Measurements from ENCODE around the gene PPIE. TPM values are rescaled to one million over a fixed set of nuclear protein-coding genes. Genes with fewer than 3 reads are reported as not detected.
"Not testable (repeated sequence)": the region's sequence is repeated elsewhere in the genome, so short reads cannot be mapped to it uniquely, and the experiment has no call there.

Gene PPIE
- total and polyA plus RNA-seq, 2 of the 4 experiments (the other 2 are of a cell fraction): 40.9 to 68.1 TPM

DNA sequence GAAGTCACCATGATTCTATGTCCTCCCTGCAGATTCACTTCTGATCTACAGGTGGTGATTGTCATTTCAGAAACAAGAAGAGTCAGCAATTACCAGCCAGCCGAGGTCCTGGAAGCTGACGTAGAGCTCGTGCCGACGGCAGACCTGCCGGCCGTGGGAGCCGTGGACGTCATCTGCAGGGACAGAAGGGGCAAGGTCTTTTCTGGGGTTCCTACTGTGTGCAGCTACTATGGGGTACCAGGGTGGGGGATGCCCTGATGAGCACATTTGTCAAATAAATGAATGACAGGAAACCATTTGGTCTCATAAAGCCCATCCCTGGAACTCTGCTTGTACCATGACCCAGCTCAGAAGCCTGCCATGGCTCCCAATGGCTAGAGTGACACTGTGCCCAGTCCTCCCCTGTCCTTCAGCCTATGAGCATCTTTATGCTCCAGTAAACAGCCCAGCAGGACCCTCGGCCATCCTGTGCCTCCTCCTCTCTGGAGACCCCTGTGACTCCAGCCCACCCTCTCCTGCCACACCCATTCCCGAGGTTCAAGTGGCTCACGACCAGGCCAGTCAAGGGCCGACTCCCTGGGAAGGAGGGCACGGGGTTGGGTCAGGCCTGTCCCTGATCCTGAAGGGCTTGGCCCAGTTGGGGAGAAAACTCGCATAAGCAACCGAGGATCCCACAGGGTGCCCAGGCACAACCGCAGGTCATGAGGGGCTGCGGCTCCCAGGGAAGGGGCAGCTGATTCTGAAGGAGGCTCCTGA lies 25.1 kb downstream of the PPIE start:
- intact Hi-C loops (cut with micrococcal nuclease): loop anchor here (5.0 kb wide), 1 partner anchor 241 kb away; no protein-coding TSS in a partner anchor
- H3K18ac ChIP-seq (ENCODE audit: low read depth, low read length); H3K9ac ChIP-seq (ENCODE audit: low read depth, low read length): not testable (repeated sequence)

DNA sequence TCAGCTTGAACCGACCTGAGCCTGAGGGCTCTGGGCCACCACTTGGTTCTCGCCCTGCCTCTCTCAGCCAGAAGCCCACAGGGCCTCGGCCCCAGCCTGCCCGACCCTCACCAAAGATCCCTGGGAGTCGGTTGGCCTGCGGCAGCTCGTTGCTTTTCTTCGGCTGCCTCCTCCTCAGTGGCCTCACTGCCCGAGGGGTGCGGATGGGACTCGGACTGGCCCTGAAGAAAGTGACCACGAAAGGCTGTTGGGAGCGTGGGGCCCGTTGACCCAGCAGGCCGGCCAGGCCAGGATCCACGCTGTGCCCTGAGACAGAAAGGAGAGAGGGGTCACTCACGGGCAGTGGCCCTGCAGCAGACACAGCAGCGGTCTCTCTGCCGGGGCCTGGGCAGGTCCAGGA lies 25.8 kb downstream of the PPIE start:
- H2AFZ ChIP-seq (replicated peaks; ENCODE audit: low read length, poor library complexity); H2BK5ac ChIP-seq (ENCODE audit: low read depth, low read length, poor library complexity, severe bottlenecking); H3K9me3 ChIP-seq (ENCODE audit: control insufficient read depth, insufficient read depth, low read length); dilution Hi-C loops (cut with HindIII; ENCODE audit: low sequenced_read_pairs, unreplicated experiment); H3K27me3 ChIP-seq (ENCODE audit: control insufficient read depth, insufficient read depth, low read length); H3K56ac ChIP-seq (ENCODE audit: extremely low read depth, insufficient read depth, low read length); DNase-seq; ATAC-seq (ENCODE audit: low read depth); H3K9me1 ChIP-seq (ENCODE audit: insufficient read depth, low read length); H4K5ac ChIP-seq (ENCODE audit: low read depth, low read length); H4K91ac ChIP-seq (ENCODE audit: insufficient read depth, low read depth, low read length); H2BK20ac ChIP-seq (ENCODE audit: low read depth, low read length); H3K27ac ChIP-seq (ENCODE audit: insufficient read depth, low read length); CTCF ChIA-PET; POLR2A ChIA-PET (ENCODE audit: unreplicated experiment); H3K36me3 ChIP-seq (ENCODE audit: control insufficient read depth, insufficient read depth, low read length); H3K4ac ChIP-seq (ENCODE audit: low read depth, low read length); H3K18ac ChIP-seq (ENCODE audit: low read depth, low read length); H3K4me2 ChIP-seq (ENCODE audit: low read depth, low read length); H4K8ac ChIP-seq (ENCODE audit: low read depth in 2 of 2, low read length in 2 of 2); H3K4me3 ChIP-seq (ENCODE audit: insufficient read depth, low read depth, low read length); H4K20me1 ChIP-seq (ENCODE audit: insufficient read depth, low read length); H2AK5ac ChIP-seq (ENCODE audit: low read depth, low read length); H3K9ac ChIP-seq (ENCODE audit: low read depth, low read length); H3K4me1 ChIP-seq (ENCODE audit: control insufficient read depth, insufficient read depth, low read length); H2BK15ac ChIP-seq (ENCODE audit: low read depth, low read length); H2BK120ac ChIP-seq (ENCODE audit: low read depth, low read length); H3K23ac ChIP-seq (ENCODE audit: low read depth, low read length); H3K14ac ChIP-seq (replicated peaks; ENCODE audit: low read depth, low read length); H3K79me1 ChIP-seq (ENCODE audit: low read depth in 1 of 2, low read length in 2 of 2); H2AK9ac ChIP-seq (replicated peaks; ENCODE audit: low read depth, low read length, poor library complexity); in situ Hi-C loops (cut with MboI; ENCODE audit: low sequenced_read_pairs); BruUV-seq (replicated peaks): not testable (repeated sequence)
- intact Hi-C loops (cut with micrococcal nuclease): loop anchor here (5.0 kb wide), 1 partner anchor 242 kb away; no protein-coding TSS in a partner anchor
- no CpG with 5 or more reads among the region's 19 CpGs for WGBS, 2 experiments (ENCODE audit: extremely low coverage in 2 of 2, insufficient read length in 1 of 2)

More for the DNA sequence above, 25.1 kb downstream of the PPIE start:
- no CpG with 5 or more reads among the region's 18 CpGs for WGBS, 2 experiments (ENCODE audit: extremely low coverage in 2 of 2, insufficient read length in 1 of 2)
- H3K56ac ChIP-seq (ENCODE audit: extremely low read depth, insufficient read depth, low read length); H3K23ac ChIP-seq (ENCODE audit: low read depth, low read length); H2BK120ac ChIP-seq (ENCODE audit: low read depth, low read length); ATAC-seq (ENCODE audit: low read depth); H4K20me1 ChIP-seq (ENCODE audit: insufficient read depth, low read length); H3K14ac ChIP-seq (replicated peaks; ENCODE audit: low read depth, low read length); H2BK5ac ChIP-seq (ENCODE audit: low read depth, low read length, poor library complexity, severe bottlenecking); H2BK20ac ChIP-seq (ENCODE audit: low read depth, low read length); H3K27me3 ChIP-seq (ENCODE audit: control insufficient read depth, insufficient read depth, low read length); H3K9me3 ChIP-seq (ENCODE audit: control insufficient read depth, insufficient read depth, low read length); H4K91ac ChIP-seq (ENCODE audit: insufficient read depth, low read depth, low read length); H2BK15ac ChIP-seq (ENCODE audit: low read depth, low read length); H2AK9ac ChIP-seq (replicated peaks; ENCODE audit: low read depth, low read length, poor library complexity); CTCF ChIA-PET; H3K4me2 ChIP-seq (ENCODE audit: low read depth, low read length); in situ Hi-C loops (cut with MboI; ENCODE audit: low sequenced_read_pairs); H3K4ac ChIP-seq (ENCODE audit: low read depth, low read length); H2AK5ac ChIP-seq (ENCODE audit: low read depth, low read length); H4K5ac ChIP-seq (ENCODE audit: low read depth, low read length); H3K9me1 ChIP-seq (ENCODE audit: insufficient read depth, low read length); H3K79me1 ChIP-seq (ENCODE audit: low read depth in 1 of 2, low read length in 2 of 2); H4K8ac ChIP-seq (ENCODE audit: low read depth in 2 of 2, low read length in 2 of 2); H2AFZ ChIP-seq (replicated peaks; ENCODE audit: low read length, poor library complexity); BruUV-seq (replicated peaks); H3K4me3 ChIP-seq (ENCODE audit: insufficient read depth, low read depth, low read length); dilution Hi-C loops (cut with HindIII; ENCODE audit: low sequenced_read_pairs, unreplicated experiment); DNase-seq; POLR2A ChIA-PET (ENCODE audit: unreplicated experiment); H3K4me1 ChIP-seq (ENCODE audit: control insufficient read depth, insufficient read depth, low read length); H3K36me3 ChIP-seq (ENCODE audit: control insufficient read depth, insufficient read depth, low read length); H3K27ac ChIP-seq (ENCODE audit: insufficient read depth, low read length): not testable (repeated sequence)

Data from IMR-90 (cell line).